Measurements from ENCODE around the gene TIMM23B.
"Not testable (repeated sequence)": the region's sequence is repeated elsewhere in the genome, so short reads cannot be mapped to it uniquely, and the experiment has no call there.

TIMM23B gene

GRCh38 chr10:49977756-49978155 lies 35.9 kb downstream of the TIMM23B start:
- not testable (repeated sequence) for DNase-seq (ENCODE audit: low read depth in 2 of 2)

GRCh38 chr10:49987207-49987606 lies 45.4 kb downstream of the TIMM23B start:
- DNase-seq (ENCODE audit: low read depth in 2 of 2): not testable (repeated sequence)

- DNase-seq (ENCODE audit: low read depth in 2 of 2): not testable (repeated sequence)
These were observed 46.5 kb downstream of the TIMM23B start, which contains the start of gene AGAP6 for GRCh38 chr10:49988376-49988775. Gene AGAP6, plus strand, starts transcription at chr10:49988406. Its CDS starts 310 bp downstream, at chr10:49988716.

- not testable (repeated sequence) for DNase-seq (ENCODE audit: low read depth in 2 of 2)
These were observed 53.5 kb downstream of the TIMM23B start for GRCh38 chr10:49995321-49995720.

- DNase-seq (ENCODE audit: low read depth in 2 of 2): not testable (repeated sequence)
These were observed 72.2 kb downstream of the TIMM23B start for GRCh38 chr10:50014024-50014423.

GRCh38 chr10:50015596-50016220 lies 73.9 kb downstream of the TIMM23B start:
- not testable (repeated sequence) for DNase-seq (ENCODE audit: low read depth in 2 of 2)

GRCh38 chr10:50016926-50017325 lies 75.1 kb downstream of the TIMM23B start:
- not testable (repeated sequence) for DNase-seq (ENCODE audit: low read depth in 2 of 2)

- DNase-seq (ENCODE audit: low read depth in 2 of 2): not testable (repeated sequence)
These were observed 75.8 kb downstream of the TIMM23B start for GRCh38 chr10:50017646-50018045.

GRCh38 chr10:50019279-50019678 lies 77.4 kb downstream of the TIMM23B start:
- DNase-seq (ENCODE audit: low read depth in 2 of 2): not testable (repeated sequence)

GRCh38 chr10:50020451-50021024 lies 78.7 kb downstream of the TIMM23B start:
- DNase-seq (ENCODE audit: low read depth in 2 of 2): not testable (repeated sequence)

GRCh38 chr10:50021646-50022045 lies 79.8 kb downstream of the TIMM23B start:
- no peak for DNase-seq (ENCODE audit: low read depth in 2 of 2)
